ENCODE results near the gene ZSWIM6. TPM values are rescaled to one million over a fixed set of nuclear protein-coding genes. Genes with fewer than 3 reads are reported as not detected.

ZSWIM6 gene
- total RNA-seq, 2 experiments from 2014 or later: 4.5 to 5.7 TPM

DNA sequence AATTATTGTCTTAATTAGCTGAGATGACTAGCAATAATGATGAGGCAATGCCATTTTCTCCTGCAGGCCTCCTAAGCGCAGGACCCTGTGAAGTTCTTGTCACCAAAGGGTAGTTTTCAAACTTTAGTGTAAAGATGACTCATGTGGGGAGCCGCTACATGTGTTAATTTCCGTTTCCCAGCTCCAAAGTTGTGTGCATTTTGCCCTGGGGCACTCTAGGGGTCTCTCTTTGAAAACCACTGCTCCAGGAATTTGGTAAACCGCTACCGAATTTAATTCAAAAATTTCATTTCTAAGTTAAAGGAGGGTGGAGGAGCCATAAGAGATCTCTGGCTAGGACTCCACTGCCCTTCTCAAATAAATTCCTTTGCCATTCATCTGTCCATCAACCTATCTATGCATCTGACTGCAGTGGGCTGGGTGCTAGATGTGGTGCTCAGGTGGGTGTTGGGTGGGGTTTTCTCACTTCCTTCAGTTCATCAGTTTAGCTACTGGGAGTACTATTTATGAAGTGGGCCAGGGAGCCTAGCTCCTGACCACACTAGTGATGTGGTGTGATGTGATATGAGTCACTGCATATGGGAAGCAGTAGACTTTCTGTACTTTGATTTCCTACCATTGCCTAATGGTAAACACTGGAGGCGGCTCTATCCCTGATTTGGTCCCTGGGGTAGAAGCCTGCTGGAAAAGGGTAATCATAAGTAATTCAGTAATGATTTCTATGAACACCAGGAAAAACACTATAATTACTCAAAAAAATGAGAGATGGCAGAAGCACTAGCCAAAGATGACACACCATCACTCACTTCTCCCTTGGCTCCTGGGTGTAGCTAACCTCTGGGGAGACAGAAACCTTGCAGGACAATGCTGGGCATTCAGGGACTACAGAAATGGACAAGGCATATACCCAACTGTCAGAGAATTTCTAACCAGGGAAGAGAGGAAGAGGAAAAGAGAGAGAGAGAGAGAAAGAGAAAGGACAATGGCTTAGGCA, 4.0 kb upstream of the ZSWIM6 start:
- intact Hi-C loops (cut with DNase I, micrococcal nuclease): no loop called here
- Mint-ChIP-seq H3K36me3 (ENCODE audit: low read depth) (no peaks in the 10 kb centered on the region), H3K27ac (no peak overlapping the region), H3K4me3 (no peak overlapping the region), H3K9me3 (ENCODE audit: low read depth) (no peaks in the 10 kb centered on the region), H3K27me3 (peaks cover 27% of the 10 kb centered on the region), H3K4me1 (peaks cover 30% of the 10 kb centered on the region)
- DNase-seq (peak; percentile 31), ATAC-seq (no peak)
- CTCF ChIA-PET: interaction anchor here (0.6 to 0.7 kb wide), 2 partner anchors 9 to 253 kb away, joined by 3 read pairs; no protein-coding TSS in a partner anchor
- POLR2A ChIA-PET: interaction anchor here (0.5 kb wide), 1 partner anchor 175 kb away, joined by 4 read pairs; no protein-coding TSS in a partner anchor

DNA sequence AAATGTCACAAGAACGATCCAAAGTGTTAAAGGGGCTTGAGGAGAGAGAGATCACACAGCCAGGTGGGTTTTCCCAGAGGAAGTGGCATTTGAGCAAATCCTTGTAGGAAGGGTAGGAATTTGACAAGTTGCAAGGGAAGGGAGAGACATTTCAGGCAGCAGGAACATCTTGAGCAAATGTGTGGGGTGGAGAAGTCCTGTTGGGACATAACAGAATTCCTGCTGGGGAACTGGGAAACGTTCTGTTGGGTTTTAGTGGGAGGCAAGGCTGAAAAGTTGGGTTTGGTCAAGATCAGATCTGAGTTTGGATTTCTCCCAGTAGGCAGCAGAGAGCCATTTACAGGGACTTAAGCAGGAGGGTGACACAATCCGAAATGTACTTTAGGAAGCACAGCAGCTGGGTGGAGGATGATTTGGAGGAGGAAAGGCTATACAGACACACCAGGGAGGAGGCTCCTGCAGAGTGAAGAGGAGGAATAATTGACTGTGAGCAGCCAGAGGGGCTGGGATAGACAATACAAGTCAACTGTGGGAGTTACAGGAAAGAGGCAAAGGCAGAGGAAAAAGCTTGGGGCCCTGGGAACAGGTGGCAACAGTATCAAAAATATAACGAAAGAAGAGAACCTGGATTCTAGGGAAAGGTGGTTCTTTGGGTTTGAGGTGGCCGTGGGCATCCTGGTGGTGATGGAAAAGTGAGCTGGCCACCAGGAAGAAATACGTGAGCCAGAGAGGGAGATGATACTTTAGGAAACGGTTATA, 3.1 kb upstream of the ZSWIM6 start:
- H3K4me3 Mint-ChIP-seq: peak overlapping the region; percentile 13
- ATAC-seq (no peak), DNase-seq (no peak)
- CTCF ChIA-PET: interaction anchor here (0.6 kb wide), 1 partner anchor 254 kb away, joined by 3 read pairs; no protein-coding TSS in a partner anchor
- POLR2A ChIA-PET: no interaction called here
- H3K9me3 Mint-ChIP-seq (ENCODE audit: low read depth): no peaks in the 10 kb centered on the region
- H3K27ac Mint-ChIP-seq: no peak overlapping the region
- H3K27me3 Mint-ChIP-seq: peaks cover 25% of the 10 kb centered on the region
- peaks cover 31% of the 10 kb centered on the region for H3K4me1 Mint-ChIP-seq
- H3K36me3 Mint-ChIP-seq (ENCODE audit: low read depth): no peaks in the 10 kb centered on the region
- intact Hi-C loops (cut with DNase I, micrococcal nuclease): no loop called here

DNA sequence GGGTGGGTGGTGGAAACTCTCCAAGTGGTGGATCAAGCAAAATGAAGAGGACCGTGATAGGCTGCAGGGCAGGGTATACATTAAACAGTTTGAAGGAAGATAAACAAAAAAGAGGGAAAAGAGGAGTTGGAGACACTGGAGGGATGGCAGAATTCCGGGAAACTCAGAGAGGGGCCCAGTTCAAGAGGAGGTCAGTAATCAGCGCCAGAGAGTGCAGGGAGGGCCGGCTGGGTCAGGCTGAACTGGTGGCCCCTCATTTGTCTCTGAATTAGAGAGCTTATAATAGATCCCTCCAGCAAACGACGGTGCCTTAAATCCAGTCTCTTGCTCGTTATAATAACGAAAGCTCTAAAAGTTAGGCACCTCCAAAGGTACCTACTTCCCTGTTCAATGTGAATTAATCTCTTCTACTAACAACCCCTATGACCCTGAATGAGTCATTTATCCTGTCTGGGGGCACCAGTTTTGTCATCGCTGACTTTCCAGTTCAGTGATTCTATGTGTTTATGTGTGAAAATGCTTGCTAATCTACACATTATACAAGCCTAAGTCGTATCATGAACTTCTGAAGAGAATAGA, 2.4 kb upstream of the ZSWIM6 start:
- no peaks in the 10 kb centered on the region for H3K9me3 Mint-ChIP-seq (ENCODE audit: low read depth)
- ATAC-seq: peak; percentile 2
- ChIA-PET POLR2A (no interaction called here), CTCF (interaction anchor here (2.0 kb wide), 1 partner anchor 10 kb away, joined by 7 read pairs; no protein-coding TSS in a partner anchor)
- peaks cover 37% of the 10 kb centered on the region for H3K4me1 Mint-ChIP-seq
- intact Hi-C loops (cut with DNase I, micrococcal nuclease): loop anchor here (1.0 to 10.0 kb wide), 9 partner anchors 23 to 1075 kb away; partner anchors contain the start of genes KIF2A (in 2 of the 2), DIMT1 (in 1 of the 2), ERCC8 (in 1 of the 2) and NDUFAF2 (in 1 of the 2)
- H3K27me3 Mint-ChIP-seq: peaks cover 29% of the 10 kb centered on the region
- H3K36me3 Mint-ChIP-seq (ENCODE audit: low read depth): no peaks in the 10 kb centered on the region
- peak; percentile 50 for DNase-seq
- no peak overlapping the region for H3K27ac Mint-ChIP-seq
- H3K4me3 Mint-ChIP-seq: peak overlapping the region; percentile 79

DNA sequence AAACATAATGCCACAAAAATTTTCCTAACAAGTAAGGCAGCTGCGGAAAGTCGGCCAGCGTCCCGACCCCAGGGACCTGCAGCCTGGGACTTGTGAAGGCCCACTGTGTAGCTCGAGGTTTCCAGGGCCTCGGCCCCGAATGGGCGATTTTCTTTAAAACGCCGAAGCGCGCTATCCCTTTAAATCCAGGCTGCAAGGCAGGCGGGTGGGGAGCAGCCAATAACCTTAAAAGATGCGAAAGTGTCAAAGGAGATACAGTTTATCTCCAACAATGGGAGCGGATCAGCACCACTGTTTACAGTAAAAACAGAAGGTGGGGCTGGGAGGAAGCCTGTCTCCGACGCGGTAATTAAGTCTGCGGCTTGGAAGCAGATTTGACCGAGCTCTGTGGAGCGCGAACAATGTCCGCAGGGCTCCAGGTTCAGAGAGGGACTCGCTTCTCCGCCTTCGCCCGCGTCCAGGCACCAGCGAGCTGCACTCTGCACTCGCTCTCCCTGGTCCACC, 1.7 kb upstream of the ZSWIM6 start:
- CTCF ChIA-PET: interaction anchor here (2.0 kb wide), 1 partner anchor 9 kb away, joined by 7 read pairs; no protein-coding TSS in a partner anchor

DNA sequence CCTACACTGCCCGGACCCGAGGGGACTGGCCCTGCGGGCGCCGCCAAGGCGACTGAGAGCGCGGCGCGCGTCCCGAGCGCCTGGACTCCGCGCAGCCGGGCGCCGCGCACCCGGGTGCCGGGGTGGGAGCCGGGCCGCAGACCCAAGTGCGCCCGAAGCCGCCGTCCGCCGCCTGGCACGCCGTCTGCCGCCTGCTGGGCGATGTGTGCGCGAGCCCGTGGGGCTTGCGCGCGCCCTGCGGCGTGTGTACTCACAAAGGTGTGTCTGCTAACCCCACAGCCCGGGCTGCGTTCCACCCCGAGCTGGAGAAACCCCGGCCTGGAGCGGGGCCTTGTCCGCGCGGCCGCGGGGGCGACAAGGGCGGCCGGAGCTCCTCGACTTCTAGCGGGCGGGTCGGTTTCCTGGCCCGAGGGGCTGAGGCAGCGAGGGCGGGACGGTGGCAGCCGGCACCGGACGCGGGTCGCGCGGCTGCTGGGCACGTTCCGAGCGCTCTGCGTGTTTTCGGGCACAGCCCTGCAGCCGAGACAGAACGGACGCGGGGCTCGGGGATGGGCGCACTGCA, 1.1 kb upstream of the ZSWIM6 start:
- CTCF ChIA-PET: interaction anchor here (0.6 to 2.0 kb wide), 4 partner anchors 9 to 275 kb away, joined by 3 to 7 read pairs (median 4); no protein-coding TSS in a partner anchor
- Mint-ChIP-seq H3K4me1 (peaks cover 41% of the 10 kb centered on the region), H3K4me3 (peak overlapping the region; percentile 79), H3K9me3 (ENCODE audit: low read depth) (no peaks in the 10 kb centered on the region), H3K27ac (no peak overlapping the region), H3K36me3 (ENCODE audit: low read depth) (no peaks in the 10 kb centered on the region), H3K27me3 (peaks cover 26% of the 10 kb centered on the region)
- POLR2A ChIA-PET: interaction anchor here (1.2 to 1.8 kb wide), 3 partner anchors 24 to 632 kb away, joined by 3 to 7 read pairs (median 6); partner anchors contain the start of gene DEPDC1B
- peak; percentile 82 for DNase-seq
- intact Hi-C loops (cut with DNase I, micrococcal nuclease): loop anchor here (1.0 to 10.0 kb wide), 13 partner anchors 24 to 1074 kb away; partner anchors contain the start of genes KIF2A (in 2 of the 2), SMIM15 (in 2 of the 2), DEPDC1B (in 1 of the 2) and DIMT1 (in 1 of the 2)
- peak; percentile 23 for ATAC-seq

More for the DNA sequence above, 1.7 kb upstream of the ZSWIM6 start:
- no peak for ATAC-seq
- Mint-ChIP-seq H3K4me3 (peak overlapping the region; percentile 79), H3K4me1 (peaks cover 41% of the 10 kb centered on the region), H3K27me3 (peaks cover 26% of the 10 kb centered on the region), H3K27ac (no peak overlapping the region), H3K9me3 (ENCODE audit: low read depth) (no peaks in the 10 kb centered on the region), H3K36me3 (ENCODE audit: low read depth) (no peaks in the 10 kb centered on the region)
- intact Hi-C loops (cut with DNase I, micrococcal nuclease): loop anchor here (1.0 to 10.0 kb wide), 9 partner anchors 24 to 1074 kb away; partner anchors contain the start of genes KIF2A (in 2 of the 2), DIMT1 (in 1 of the 2), ERCC8 (in 1 of the 2) and NDUFAF2 (in 1 of the 2)
- no peak for DNase-seq
- POLR2A ChIA-PET: interaction anchor here (1.8 kb wide), 2 partner anchors 78 to 631 kb away, joined by 6 to 7 read pairs; partner anchors contain the start of gene DEPDC1B

DNA sequence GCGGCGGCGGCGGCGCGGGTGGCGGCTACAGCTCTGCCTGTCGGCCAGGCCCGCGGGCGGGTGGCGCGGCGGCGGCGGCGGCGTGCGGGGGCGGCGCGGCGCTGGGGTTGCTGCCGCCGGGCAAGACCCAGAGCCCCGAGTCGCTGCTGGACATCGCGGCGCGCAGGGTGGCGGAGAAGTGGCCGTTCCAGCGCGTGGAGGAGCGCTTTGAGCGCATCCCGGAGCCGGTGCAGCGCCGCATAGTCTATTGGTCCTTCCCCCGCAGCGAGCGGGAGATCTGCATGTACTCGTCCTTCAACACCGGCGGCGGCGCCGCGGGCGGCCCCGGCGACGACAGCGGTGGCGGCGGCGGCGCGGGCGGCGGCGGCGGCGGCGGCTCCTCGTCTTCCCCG, 296 bp downstream of the ZSWIM6 start:
- CTCF ChIA-PET: interaction anchor here (1.1 kb wide), 2 partner anchors 52 to 374 kb away, joined by 3 read pairs; no protein-coding TSS in a partner anchor

DNA sequence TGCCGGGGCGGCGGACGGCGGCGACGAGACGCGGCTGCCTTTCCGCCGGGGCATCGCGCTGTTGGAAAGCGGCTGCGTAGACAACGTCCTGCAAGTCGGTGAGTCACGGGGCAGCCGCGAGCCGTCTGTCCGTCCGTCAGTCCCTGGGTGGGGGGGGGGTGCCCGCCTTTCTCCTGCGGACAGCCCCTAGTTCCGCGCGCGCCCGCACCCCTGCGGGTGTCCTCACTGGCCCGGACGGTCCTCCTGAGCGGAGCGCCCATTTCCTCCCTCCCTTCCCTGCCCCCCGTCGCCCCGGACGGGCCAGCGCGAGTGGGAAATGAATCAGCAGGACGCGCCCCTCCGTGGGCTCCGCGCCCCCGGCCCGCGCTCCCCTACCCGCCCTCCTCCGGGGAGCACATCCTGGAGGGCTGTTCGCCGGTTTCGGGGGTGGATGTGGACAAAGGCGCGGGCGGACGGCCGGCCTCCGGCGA, 828 bp downstream of the ZSWIM6 start:
- ATAC-seq (no peak), DNase-seq (peak; percentile 54)
- intact Hi-C loops (cut with DNase I, micrococcal nuclease): loop anchor here (1.0 to 10.0 kb wide), 7 partner anchors 128 to 1079 kb away; partner anchors contain the start of genes KIF2A (in 2 of the 2), DIMT1 (in 1 of the 2), ERCC8 (in 1 of the 2) and IPO11 (in 1 of the 2)
- ChIA-PET POLR2A (no interaction called here), CTCF (no interaction called here)
- Mint-ChIP-seq H3K27ac (no peak overlapping the region), H3K9me3 (ENCODE audit: low read depth) (no peaks in the 10 kb centered on the region), H3K36me3 (ENCODE audit: low read depth) (peaks cover 9% of the 10 kb centered on the region), H3K27me3 (peaks cover 20% of the 10 kb centered on the region), H3K4me3 (peak overlapping the region; percentile 79), H3K4me1 (peaks cover 36% of the 10 kb centered on the region)

More for the DNA sequence above, 296 bp downstream of the ZSWIM6 start:
- POLR2A ChIA-PET: interaction anchor here (1.8 kb wide), 2 partner anchors 76 to 633 kb away, joined by 6 to 7 read pairs; partner anchors contain the start of gene DEPDC1B
- ATAC-seq (peak; percentile 2), DNase-seq (peak; percentile 65)
- H3K27me3 Mint-ChIP-seq: peaks cover 23% of the 10 kb centered on the region
- no peaks in the 10 kb centered on the region for H3K9me3 Mint-ChIP-seq (ENCODE audit: low read depth)
- peaks cover 8% of the 10 kb centered on the region for H3K36me3 Mint-ChIP-seq (ENCODE audit: low read depth)
- H3K4me3 Mint-ChIP-seq: peak overlapping the region; percentile 79
- peaks cover 41% of the 10 kb centered on the region for H3K4me1 Mint-ChIP-seq
- intact Hi-C loops (cut with DNase I, micrococcal nuclease): loop anchor here (1.0 to 10.0 kb wide), 7 partner anchors 128 to 1080 kb away; partner anchors contain the start of genes KIF2A (in 2 of the 2), DIMT1 (in 1 of the 2), ERCC8 (in 1 of the 2) and IPO11 (in 1 of the 2)
- no peak overlapping the region for H3K27ac Mint-ChIP-seq

DNA sequence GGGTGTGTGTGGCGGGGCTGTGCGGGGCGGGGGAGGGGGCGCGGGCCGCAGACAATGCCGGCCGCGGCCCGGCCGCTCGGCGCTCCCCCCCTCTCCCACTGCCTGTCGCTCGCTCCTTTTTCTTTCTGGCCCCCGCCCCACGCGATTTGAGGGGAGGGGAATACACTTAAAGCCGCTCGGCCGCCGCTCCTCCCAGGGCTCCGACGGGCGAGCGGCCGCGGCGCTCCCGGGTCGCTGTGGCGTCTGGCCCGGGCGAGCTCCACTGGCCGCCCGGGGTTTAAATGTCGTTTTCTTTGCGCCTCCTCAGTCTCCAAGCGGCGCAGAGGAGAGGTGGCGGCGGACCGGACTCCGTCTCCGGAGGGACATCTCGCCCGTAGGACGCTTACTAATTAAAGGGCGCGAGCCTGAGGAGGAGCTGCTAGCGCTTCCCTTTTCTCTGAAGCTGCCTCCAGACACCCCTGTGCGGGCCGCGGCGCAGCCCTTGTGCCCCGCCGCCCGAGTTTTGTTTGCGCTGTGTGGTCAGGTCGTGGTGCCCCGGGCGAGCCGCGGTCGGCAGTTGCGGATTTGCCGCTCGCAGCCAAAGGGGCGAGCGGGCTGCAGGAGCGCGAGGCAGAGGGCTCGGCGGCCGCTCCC, 1.4 kb downstream of the ZSWIM6 start:
- H3K27me3 Mint-ChIP-seq: peaks cover 17% of the 10 kb centered on the region
- ATAC-seq (no peak), DNase-seq (peak; percentile 43)
- peaks cover 9% of the 10 kb centered on the region for H3K36me3 Mint-ChIP-seq (ENCODE audit: low read depth)
- CTCF ChIA-PET: no interaction called here
- peak overlapping the region; percentile 79 for H3K4me3 Mint-ChIP-seq
- H3K4me1 Mint-ChIP-seq: peaks cover 31% of the 10 kb centered on the region
- POLR2A ChIA-PET: no interaction called here
- H3K27ac Mint-ChIP-seq: no peak overlapping the region
- no peaks in the 10 kb centered on the region for H3K9me3 Mint-ChIP-seq (ENCODE audit: low read depth)
- intact Hi-C loops (cut with DNase I, micrococcal nuclease): loop anchor here (2.0 to 10.0 kb wide), 6 partner anchors 129 to 1071 kb away; partner anchors contain the start of genes KIF2A (in 2 of the 2), DIMT1 (in 1 of the 2), ERCC8 (in 1 of the 2) and NDUFAF2 (in 1 of the 2)

Data from activated CD4-positive, alpha-beta T cell treated with anti-CD3 and anti-CD28 coated beads for 36 hours (primary cell).